Activated naive CD4-positive, alpha-beta T cell treated with anti-CD3 and anti-CD28 coated beads, Interleukin-2, amount 50 U/mL, for 72 hours (primary cell): ENCODE measurements around the gene SGPP2. TPM values are rescaled to one million over a fixed set of nuclear protein-coding genes. Genes with fewer than 3 reads are reported as not detected.

Source experiments
- ATAC-seq, 2 donors: fragments of 150-1000 bp; cut with Tn5 transposase; 2 replicates each; pipeline ENCODE4 v1.10.0; 2021; ENCODE audit warnings: mild to moderate bottlenecking in 2 of 2, moderate library complexity in 2 of 2
- DNase-seq, 2 donors: peaks; one replicate each; pipeline ENCODE4 v3.0.0; 2021 to 2022; ENCODE audit warnings: low spot score in 2 of 2
- H3K27ac Mint-ChIP-seq, 2 donors: one replicate each; pipeline ENCODE4 v1.8.0; 2022; ENCODE audit warnings: mild to moderate bottlenecking in 2 of 2, mixed read lengths in 2 of 2
- H3K36me3 Mint-ChIP-seq, 2 donors: one replicate each; pipeline ENCODE4 v1.8.0; 2022; ENCODE audit warnings: mixed read lengths in 2 of 2
- H3K9me3 Mint-ChIP-seq, 2 donors: one replicate each; pipeline ENCODE4 v1.8.0; 2022; ENCODE audit warnings: mixed read lengths in 2 of 2
- total RNA-seq, 2 donors: library from RNA; stranded (reverse); gene quantifications; one replicate each; pipeline ENCODE4 v1.2.3, GENCODE V29; 2022

Gene SGPP2
- total RNA-seq, 2 donors from 2014 or later, result 1.3 to 10.0 TPM

DNA sequence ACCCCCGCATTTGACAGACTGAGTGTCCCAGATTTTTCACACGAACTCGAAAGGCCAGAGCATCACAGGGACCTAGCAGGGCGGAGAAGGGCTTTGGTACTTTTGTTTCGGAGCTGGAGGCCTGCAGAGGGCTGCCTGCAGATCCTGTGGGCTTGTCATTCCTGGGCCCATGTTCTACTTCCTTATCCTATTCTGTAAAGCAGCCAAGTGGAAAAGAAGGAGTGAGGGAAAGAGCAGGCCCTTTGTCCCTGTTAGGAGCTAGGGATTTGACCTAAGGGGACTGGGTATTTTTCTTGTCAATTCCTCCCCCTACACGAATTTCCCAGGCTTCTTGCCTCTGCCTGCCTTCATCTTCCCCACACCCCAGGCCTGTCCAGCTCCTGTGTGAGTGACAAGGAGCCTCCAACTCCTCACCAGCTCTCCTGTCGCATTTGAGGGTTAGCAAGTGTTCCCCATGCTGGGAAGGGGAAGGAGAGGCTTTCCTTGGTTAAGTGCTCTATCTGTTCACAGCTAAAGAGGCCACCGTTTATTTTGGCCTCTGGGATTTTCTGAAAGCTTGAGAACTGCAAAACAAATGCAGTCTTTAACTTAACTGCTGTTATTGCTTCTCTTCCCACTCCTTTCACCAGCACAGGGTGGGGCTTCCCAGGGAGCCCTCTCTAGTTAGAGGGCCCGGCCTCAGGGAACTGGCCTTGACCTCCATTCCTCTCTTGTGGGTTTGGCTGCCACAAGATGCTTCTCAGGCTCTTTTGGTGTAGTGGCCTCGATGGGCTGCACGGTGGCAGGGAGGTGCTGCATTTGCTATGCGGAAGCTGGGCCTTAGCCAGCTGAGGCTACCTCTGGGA is 61.2 kb downstream of the SGPP2 start:
- H3K36me3 Mint-ChIP-seq, result no peaks in the 10 kb centered on the region
- DNase-seq (no peak), ATAC-seq (no peak)
- no peaks in the 10 kb centered on the region for H3K9me3 Mint-ChIP-seq
- no peak overlapping the region for H3K27ac Mint-ChIP-seq

DNA sequence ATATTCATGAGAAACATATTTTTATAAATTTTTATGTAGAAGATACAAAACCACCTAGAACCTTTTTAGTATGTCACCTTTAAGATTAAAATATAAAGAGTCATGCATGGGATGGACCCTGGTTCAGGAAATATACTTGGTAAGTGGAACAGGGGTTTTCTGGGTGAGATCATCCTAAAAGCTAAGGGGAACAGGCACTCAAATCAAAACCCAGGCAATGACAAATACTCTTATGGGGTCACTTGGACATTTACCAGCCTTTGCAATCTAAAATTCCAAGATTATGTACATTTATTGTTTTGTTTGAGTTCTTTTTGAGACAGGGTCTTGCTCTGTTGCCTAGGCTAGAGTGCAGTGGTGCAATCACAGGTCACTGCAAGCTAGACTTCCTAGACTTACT is 65.8 kb downstream of the SGPP2 start:
- no peak for DNase-seq
- H3K36me3 Mint-ChIP-seq, result peaks cover 0 to 5% of the 10 kb centered on the region in 2 donors

DNA sequence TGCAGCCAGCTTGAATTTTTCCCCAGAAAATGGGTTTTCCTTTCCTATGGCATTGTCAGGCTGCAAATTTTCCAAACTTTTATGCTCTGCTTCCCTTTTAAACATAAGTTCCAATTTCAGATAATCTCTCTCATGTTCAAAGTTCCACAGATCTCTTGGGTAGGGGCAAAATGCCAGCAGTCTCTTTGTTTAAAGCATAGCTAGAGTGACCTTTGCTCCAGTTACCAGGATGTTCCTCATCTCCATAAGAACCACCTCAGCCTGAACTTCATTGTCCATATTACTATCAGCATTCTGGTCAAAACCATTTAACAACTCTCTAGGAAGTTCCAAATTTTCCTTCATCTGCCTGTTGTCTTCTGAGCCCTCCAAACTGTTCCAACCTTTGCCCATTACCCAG is 68.3 kb downstream of the SGPP2 start:
- H3K27ac Mint-ChIP-seq, result no peak overlapping the region
- peaks cover 0 to 6% of the 10 kb centered on the region in 2 donors for H3K9me3 Mint-ChIP-seq
- ATAC-seq, result no peak
- peaks cover 0 to 5% of the 10 kb centered on the region in 2 donors for H3K36me3 Mint-ChIP-seq
- no peak for DNase-seq

More for the DNA sequence above, 65.8 kb downstream of the SGPP2 start:
- Mint-ChIP-seq H3K27ac (no peak overlapping the region), H3K9me3 (peaks cover 0 to 6% of the 10 kb centered on the region in 2 donors)
- no peak for ATAC-seq

DNA sequence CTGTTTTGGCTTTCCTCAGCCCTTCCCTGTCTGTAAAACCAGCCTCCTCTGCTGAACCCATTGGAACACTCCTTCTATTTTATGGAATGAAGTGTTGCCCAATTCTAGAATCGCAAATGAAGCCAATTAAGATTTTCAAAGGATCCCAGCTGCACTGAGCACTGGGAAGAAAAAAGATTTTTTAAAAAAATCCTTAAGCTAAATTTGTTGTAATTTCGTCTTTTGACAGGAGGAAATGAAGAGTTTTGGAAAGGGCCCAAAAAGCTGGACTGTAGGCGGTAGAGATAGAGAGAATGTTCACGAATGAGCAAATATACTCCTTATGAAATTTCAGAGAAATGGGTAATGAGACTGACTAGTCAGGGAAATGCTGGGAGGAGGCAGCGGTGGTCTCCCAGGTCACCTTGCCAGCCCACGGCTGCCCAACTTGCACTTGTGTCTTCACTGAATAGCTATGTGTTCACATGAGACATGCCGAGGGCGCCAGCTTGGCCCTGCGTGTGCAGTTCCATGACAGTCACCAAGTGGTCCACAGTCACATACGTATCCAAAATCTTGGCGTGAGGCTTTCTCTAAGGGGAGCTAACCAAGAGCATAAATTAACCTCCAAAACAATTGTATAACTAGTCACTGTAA is 69.9 kb downstream of the SGPP2 start:
- H3K27ac Mint-ChIP-seq, result no peak overlapping the region
- ATAC-seq, result no peak
- DNase-seq, result no peak
- H3K36me3 Mint-ChIP-seq, result peaks cover 0 to 5% of the 10 kb centered on the region in 2 donors
- H3K9me3 Mint-ChIP-seq, result peaks cover 0 to 6% of the 10 kb centered on the region in 2 donors

DNA sequence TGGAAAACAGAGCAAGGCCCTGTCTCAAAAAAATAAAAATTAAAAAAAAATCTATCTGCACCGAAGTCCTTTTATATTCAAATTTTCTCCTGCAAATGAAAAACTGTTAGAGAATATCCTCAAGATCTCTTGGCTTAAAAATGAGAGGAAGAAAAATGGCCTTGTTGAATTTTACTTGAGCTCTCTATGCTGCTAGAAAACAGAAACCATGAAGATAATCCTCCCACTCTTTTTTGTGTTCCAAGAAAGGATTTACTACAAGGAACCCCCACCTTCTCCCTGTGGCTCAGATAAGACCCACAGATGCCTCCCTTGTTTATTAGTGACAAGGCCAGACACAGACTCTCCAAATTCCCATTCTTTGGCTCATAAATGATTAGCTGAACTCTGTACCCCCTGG is 71.0 kb downstream of the SGPP2 start:
- H3K27ac Mint-ChIP-seq, result no peak overlapping the region
- no peak for ATAC-seq
- H3K36me3 Mint-ChIP-seq, result peaks cover 0 to 9% of the 10 kb centered on the region in 2 donors
- DNase-seq, result no peak
- H3K9me3 Mint-ChIP-seq, result peaks cover 0 to 6% of the 10 kb centered on the region in 2 donors

DNA sequence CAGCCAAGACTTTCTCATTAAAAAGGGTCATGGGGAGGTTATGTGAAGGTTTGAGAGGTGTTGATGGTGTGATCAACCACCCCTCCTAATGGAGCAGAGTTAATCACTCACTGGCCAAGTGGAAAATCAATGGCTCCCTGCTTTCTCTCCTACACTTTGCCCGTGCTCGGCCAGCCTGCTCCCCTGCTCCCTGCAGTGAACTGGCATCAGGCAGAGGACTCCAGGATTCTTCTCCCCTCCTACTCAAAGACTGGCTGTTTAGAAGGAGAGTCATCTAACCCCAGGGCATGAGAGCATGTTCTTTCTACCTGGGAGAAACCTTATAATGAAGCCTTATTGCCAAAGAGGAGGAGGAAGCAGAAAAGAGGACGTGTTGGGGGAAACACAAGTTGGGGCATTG is 74.9 kb downstream of the SGPP2 start:
- no peak for ATAC-seq
- peaks cover 0 to 10% of the 10 kb centered on the region in 2 donors for H3K36me3 Mint-ChIP-seq
- H3K9me3 Mint-ChIP-seq, result no peaks in the 10 kb centered on the region
- DNase-seq, result no peak
- H3K27ac Mint-ChIP-seq, result no peak overlapping the region

DNA sequence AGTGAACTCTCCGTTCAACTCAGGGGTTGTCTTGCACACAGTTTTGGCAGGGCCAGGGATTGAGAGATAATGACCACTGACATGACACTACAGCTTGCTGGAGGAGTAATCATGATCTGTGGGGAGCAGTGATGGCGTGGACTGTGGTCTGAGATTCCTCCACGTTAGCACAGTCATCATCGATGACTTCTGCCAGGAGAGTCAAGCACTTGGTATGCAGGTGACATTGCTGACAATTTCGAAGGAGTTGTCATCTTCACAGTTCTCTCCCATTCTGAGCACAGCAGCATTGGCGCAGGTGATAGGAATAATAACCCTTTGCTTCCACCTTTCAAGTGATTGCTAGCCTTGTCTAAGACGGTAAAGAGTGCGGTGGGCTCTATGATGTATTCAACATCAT is 79.8 kb downstream of the SGPP2 start:
- DNase-seq, result no peak
- H3K27ac Mint-ChIP-seq, result no peak overlapping the region
- ATAC-seq, result no peak
- peaks cover 0 to 10% of the 10 kb centered on the region in 2 donors for H3K36me3 Mint-ChIP-seq
- no peaks in the 10 kb centered on the region for H3K9me3 Mint-ChIP-seq

DNA sequence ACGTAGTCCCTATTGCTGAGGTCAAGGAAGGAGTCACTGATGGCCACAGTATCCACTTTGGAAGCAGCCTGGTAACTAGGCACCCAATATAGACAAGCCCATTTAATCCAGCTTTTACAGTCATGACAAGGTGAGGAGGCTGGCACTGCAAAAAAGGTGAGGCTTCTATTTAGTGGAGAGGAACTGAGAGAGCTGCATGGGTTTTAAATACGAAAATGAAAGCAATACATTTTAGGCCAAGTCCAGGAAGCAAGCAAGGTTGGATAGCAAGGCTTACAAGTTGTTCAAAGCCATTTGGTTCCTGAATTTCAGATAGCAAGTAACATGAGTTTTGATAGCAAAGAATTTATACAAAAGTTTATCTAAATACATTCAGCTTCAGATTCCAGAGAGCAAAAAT is 80.4 kb downstream of the SGPP2 start:
- DNase-seq (no peak), ATAC-seq (no peak)
- Mint-ChIP-seq H3K36me3 (peaks cover 0 to 10% of the 10 kb centered on the region in 2 donors), H3K9me3 (no peaks in the 10 kb centered on the region), H3K27ac (no peak overlapping the region)

DNA sequence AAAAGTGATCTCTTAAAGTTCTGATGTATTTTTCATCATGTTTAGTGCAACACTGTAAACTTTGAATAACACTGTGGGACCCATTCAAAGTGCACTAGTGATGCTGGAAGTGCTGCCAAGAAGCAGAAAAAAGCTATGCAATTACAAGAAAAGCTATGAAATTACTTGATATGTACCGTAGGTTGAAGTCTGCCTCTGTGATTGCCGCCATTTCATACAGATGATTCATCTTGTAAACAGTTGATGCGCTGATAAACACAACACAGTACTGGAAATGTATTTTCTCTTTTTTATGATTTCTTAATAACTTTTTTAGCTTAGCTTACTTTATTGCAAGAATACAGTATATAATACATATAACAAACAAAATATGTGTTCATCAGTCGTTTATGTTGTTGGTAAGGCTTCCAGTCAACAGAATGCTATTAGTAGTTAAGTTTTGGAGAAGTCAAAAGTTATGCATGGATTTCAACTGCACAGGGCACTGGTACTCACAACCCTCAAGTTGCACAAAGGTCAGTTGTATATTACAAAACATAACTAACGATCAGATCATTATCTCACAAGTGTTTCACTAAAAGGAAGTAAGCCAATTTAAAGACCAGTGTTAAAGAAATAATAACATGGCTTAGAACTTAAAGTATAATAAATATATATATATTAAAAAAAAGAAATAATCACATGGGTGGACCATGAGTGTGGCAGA is 82.0 kb downstream of the SGPP2 start:
- ATAC-seq (no peak), DNase-seq (no peak)
- H3K27ac Mint-ChIP-seq, result no peak overlapping the region
- no peaks in the 10 kb centered on the region for H3K9me3 Mint-ChIP-seq
- peaks cover 0 to 5% of the 10 kb centered on the region in 2 donors for H3K36me3 Mint-ChIP-seq

DNA sequence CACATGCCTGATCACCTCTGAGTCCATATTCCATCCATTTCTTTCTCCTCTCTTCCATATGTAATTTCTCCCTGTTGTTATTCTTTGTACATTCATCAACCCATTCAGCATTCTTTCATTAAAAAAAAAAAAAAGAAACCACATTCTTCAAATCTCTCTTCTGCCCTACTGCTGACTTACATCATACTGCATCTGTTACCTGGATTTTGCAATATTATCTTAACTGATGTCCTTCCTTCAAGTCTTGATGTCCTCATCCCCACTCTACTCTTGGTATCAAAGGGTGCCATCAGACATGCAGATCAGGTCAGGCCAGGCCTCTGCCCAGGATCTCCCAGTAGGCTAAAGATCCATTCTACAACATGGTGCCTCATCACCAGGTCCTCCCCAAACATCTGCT is 90.6 kb downstream of the SGPP2 start:
- H3K27ac Mint-ChIP-seq, result no peak overlapping the region
- peaks cover 0 to 6% of the 10 kb centered on the region in 2 donors for H3K9me3 Mint-ChIP-seq
- DNase-seq, result no peak
- ATAC-seq, result no peak
- H3K36me3 Mint-ChIP-seq, result no peaks in the 10 kb centered on the region

DNA sequence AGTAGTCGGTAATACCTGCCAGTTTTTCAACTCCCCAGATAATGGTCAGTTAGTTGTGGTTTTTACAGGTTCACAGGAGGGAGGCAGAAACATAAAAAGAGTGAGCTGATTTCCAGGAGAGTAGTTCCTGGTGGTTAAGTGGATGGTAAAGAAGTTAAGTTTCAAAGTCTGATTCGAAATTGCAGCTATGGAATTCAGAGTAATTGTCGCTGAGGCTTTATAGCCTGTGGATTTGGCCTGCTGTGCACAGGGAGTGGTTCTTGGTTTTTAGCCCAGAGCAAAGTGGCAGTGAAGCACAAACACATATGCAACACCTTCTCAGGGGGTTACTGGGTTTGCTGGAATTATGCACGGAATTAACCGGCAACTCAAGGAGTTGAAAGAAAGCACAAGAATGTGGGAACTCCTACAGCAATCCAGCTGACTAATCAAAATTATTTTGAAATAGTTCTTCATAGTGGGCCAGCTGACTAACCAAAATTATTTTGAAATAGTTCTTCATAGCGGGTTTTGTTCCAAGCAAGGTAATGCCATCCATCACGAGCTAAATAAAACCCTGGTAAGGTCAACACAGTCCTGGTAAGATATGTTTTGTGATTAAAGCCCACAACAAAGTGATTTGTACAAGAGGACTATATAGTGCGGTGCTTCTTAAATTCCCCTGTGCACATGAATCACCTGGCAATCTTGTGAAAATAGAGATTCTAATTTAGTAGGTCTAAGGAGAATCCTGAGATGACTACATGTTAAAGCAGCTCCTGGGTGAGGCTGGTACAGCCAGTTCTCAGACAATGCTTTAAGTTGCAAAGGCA is 94.4 kb downstream of the SGPP2 start:
- Mint-ChIP-seq H3K36me3 (no peaks in the 10 kb centered on the region), H3K9me3 (no peaks in the 10 kb centered on the region), H3K27ac (no peak overlapping the region)
- ATAC-seq, result no peak
- no peak for DNase-seq

DNA sequence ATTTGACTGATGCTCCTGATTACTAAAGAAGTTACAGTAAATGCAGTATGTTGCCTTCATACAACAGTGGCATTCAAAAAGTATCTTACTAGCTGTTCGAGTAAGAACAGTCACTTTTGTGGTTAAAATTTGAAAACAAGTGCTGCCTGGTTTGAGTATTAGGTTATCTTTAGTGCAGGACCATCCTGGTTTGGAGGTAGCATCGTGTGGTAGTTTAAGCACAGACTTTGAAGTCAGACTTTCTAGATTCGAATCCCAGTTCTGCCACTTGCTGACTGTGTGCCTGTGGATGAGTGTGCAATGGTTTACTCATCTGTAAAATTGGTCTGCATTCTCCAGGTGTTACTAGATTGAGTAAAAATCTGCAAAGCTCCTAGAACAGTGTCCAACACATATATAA is 96.8 kb downstream of the SGPP2 start:
- H3K36me3 Mint-ChIP-seq, result no peaks in the 10 kb centered on the region
- ATAC-seq, result peak in 1 of 2 donors; percentile 89
- no peak for DNase-seq

DNA sequence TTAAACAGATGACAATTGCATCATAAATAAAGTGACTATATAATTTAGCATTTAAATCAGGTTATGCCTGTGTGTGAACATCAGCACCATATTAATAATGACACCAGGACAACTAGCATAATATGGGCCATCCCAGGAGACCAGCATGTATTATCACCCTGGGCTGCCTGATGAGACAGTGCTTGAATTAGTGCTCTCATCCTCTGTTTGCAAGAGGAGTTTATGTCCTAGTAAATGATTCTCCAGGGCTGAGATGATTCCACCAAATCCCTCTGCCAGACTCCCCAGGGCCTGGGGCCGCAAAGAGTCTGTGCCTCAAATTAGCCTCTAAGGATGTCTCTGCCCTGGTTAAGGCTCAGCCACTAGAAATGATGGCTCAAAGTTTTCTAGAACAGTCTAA is 97.7 kb downstream of the SGPP2 start:
- Mint-ChIP-seq H3K27ac (no peak overlapping the region), H3K9me3 (no peaks in the 10 kb centered on the region), H3K36me3 (no peaks in the 10 kb centered on the region)
- DNase-seq (no peak), ATAC-seq (no peak)

More for the DNA sequence above, 96.8 kb downstream of the SGPP2 start:
- Mint-ChIP-seq H3K27ac (no peak overlapping the region), H3K9me3 (no peaks in the 10 kb centered on the region)

DNA sequence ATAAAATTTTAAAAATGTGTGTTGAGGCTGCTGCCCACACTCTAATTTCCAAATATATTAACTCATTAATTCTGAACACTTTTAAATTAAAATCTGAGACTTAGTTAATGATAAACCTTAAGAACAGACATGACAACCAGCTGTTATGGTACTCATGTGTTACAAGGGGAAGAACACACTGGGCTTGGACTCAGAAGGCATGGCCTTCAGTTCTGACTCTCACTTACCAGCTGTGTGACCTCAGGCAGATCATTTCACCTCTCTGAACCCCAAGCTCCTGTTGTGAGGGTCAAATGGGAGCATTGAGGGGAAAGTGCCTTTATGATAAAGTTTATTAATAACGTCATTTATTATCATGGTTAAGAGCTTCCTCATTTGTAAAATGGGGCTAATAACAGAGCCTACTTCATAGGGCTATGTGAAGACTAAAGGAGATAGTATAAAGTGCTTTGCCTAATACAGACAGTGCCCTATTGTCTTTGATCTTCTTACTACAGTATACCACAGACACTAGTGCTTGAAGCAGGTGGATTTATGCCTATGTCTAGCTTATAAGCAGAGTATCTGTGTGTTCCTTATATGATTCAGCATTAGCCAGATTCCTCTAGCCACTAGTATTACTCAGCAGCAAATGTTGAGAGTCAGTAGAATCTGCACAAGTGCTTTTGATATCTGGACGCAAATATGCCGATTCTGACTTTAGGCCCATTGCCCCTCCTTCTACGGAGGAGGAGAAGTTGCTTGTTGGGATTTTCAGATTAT is 99.6 kb downstream of the SGPP2 start:
- Mint-ChIP-seq H3K36me3 (no peaks in the 10 kb centered on the region), H3K27ac (no peak overlapping the region), H3K9me3 (no peaks in the 10 kb centered on the region)
- ATAC-seq (peak in 1 of 2 donors; percentile 11), DNase-seq (no peak)

DNA sequence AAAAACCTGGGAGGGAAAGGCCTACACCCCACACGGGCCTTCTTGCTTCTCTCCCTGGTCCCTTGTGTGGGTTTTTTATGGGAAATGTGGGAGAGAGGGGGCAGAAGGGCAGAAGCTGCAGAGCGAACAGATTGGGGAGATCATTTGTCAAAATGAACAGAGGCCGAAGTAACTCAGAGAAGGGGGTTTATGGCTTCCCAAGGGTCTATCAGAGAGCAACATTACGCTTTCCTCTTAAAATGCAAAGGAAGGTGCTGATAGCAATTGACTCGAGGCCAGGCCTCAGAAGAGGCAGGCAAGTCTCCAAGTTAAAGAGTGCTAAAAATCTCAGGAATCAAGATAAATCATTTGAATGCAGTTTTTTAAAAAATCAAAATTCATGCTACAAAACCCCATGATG is 101.5 kb downstream of the SGPP2 start:
- ATAC-seq, result no peak
- no peaks in the 10 kb centered on the region for H3K36me3 Mint-ChIP-seq
- no peak overlapping the region for H3K27ac Mint-ChIP-seq
- no peaks in the 10 kb centered on the region for H3K9me3 Mint-ChIP-seq
- no peak for DNase-seq
